DMS 273 treated with DMSO at 0.1 percent for 48 hours (cell line): ENCODE results near the gene GPR137.
"Not testable (repeated sequence)": the region's sequence is repeated elsewhere in the genome, so short reads cannot be mapped to it uniquely, and the experiment has no call there.

Source experiments
- DNase-seq: peaks from one replicate; lab custom pipeline; 2025; lab: John Stamatoyannopoulos, UW

GPR137 gene

GRCh38 chr11:64321026-64321425 is 35.4 kb downstream of the GPR137 start:
- no peak for DNase-seq

GRCh38 chr11:64321533-64321932 is 35.9 kb downstream of the GPR137 start:
- no peak for DNase-seq

- DNase-seq, result no peak
Measured at GRCh38 chr11:64322925-64323260, 37.2 kb downstream of the GPR137 start.

GRCh38 chr11:64323373-64323772 is 37.7 kb downstream of the GPR137 start:
- DNase-seq, result no peak

GRCh38 chr11:64323984-64324383 is 38.3 kb downstream of the GPR137 start:
- DNase-seq, result not testable (repeated sequence)

GRCh38 chr11:64324692-64325469 is 39.2 kb downstream of the GPR137 start:
- no peak for DNase-seq

GRCh38 chr11:64327375-64327774 is 41.7 kb downstream of the GPR137 start:
- DNase-seq, result no peak

- DNase-seq, result no peak
Measured at GRCh38 chr11:64327993-64328392, 42.3 kb downstream of the GPR137 start.

GRCh38 chr11:64330888-64331287 is 45.2 kb downstream of the GPR137 start:
- DNase-seq, result no peak

GRCh38 chr11:64331569-64332371 is 46.1 kb downstream of the GPR137 start:
- DNase-seq, result no peak

GRCh38 chr11:64333556-64333955 is 47.9 kb downstream of the GPR137 start:
- no peak for DNase-seq

GRCh38 chr11:64334764-64335735 is 49.4 kb downstream of the GPR137 start:
- DNase-seq, result peak; percentile 81

GRCh38 chr11:64337538-64338249 is 52.0 kb downstream of the GPR137 start:
- no peak for DNase-seq

- DNase-seq, result no peak
Measured at GRCh38 chr11:64338716-64339115, 53.1 kb downstream of the GPR137 start.
